ENCODE results near the gene ETF1.
A peak's percentile ranks its signal among the peaks of the same experiment; 100 is the strongest.
"Not testable (repeated sequence)": the region's sequence is repeated elsewhere in the genome, so short reads cannot be mapped to it uniquely, and the experiment has no call there.

ETF1 gene

GRCh38 chr5:138491284-138491648 is 51.8 kb downstream of the ETF1 start:
- DNase-seq (ENCODE audit: low read depth in 2 of 2): no peak

- DNase-seq (ENCODE audit: low read depth in 2 of 2): no peak
Observed at GRCh38 chr5:138490648-138491283, 52.3 kb downstream of the ETF1 start.

GRCh38 chr5:138489683-138490061 is 53.4 kb downstream of the ETF1 start:
- DNase-seq (ENCODE audit: low read depth in 2 of 2): no peak

GRCh38 chr5:138488481-138488945 is 54.5 kb downstream of the ETF1 start:
- no peak for DNase-seq (ENCODE audit: low read depth in 2 of 2)

GRCh38 chr5:138482638-138483037 is 60.4 kb downstream of the ETF1 start:
- DNase-seq (ENCODE audit: low read depth in 2 of 2): no peak

GRCh38 chr5:138476918-138477317 is 66.1 kb downstream of the ETF1 start:
- DNase-seq (ENCODE audit: low read depth in 2 of 2): no peak

GRCh38 chr5:138473151-138473550 is 69.9 kb downstream of the ETF1 start:
- not testable (repeated sequence) for DNase-seq (ENCODE audit: low read depth in 2 of 2)

GRCh38 chr5:138472353-138472752 is 70.7 kb downstream of the ETF1 start:
- no peak for DNase-seq (ENCODE audit: low read depth in 2 of 2)

GRCh38 chr5:138471052-138471361 is 72.0 kb downstream of the ETF1 start:
- no peak for DNase-seq (ENCODE audit: low read depth in 2 of 2)

GRCh38 chr5:138470322-138471051 is 72.5 kb downstream of the ETF1 start:
- no peak for DNase-seq (ENCODE audit: low read depth in 2 of 2)

GRCh38 chr5:138469540-138470321 is 73.3 kb downstream of the ETF1 start:
- DNase-seq (ENCODE audit: low read depth in 2 of 2): no peak

GRCh38 chr5:138468966-138469539 is 74.0 kb downstream of the ETF1 start:
- no peak for DNase-seq (ENCODE audit: low read depth in 2 of 2)

GRCh38 chr5:138468133-138468965 is 74.7 kb downstream of the ETF1 start:
- DNase-seq (ENCODE audit: low read depth in 2 of 2): no peak

GRCh38 chr5:138467711-138468132 is 75.3 kb downstream of the ETF1 start:
- DNase-seq (ENCODE audit: low read depth in 2 of 2): no peak

GRCh38 chr5:138466900-138467710 is 75.9 kb downstream of the ETF1 start:
- DNase-seq (ENCODE audit: low read depth in 2 of 2): no peak

GRCh38 chr5:138466125-138466899 is 76.7 kb downstream of the ETF1 start:
- no peak for DNase-seq (ENCODE audit: low read depth in 2 of 2)

- DNase-seq (ENCODE audit: low read depth in 2 of 2): peak; percentile 91 to 95
Observed at GRCh38 chr5:138465261-138466124, 77.5 kb downstream of the ETF1 start, which contains the start of gene EGR1. Gene EGR1, plus strand, starts transcription at chr5:138465479. Its CDS starts 283 bp downstream, at chr5:138465762.

- DNase-seq (ENCODE audit: low read depth in 2 of 2): peak; percentile 92 to 94
Observed at GRCh38 chr5:138464388-138465260, 78.4 kb downstream of the ETF1 start.
